HG02798 (cell line): ENCODE measurements around the gene BEST2.

Experiments used
- ATAC-seq: cut with Tn5 transposase; IDR thresholded peaks from one replicate; pipeline ENCODE4 v1.9.1; 2021; ENCODE audit warnings: mild to moderate bottlenecking; ENCODE audit not compliant: unreplicated experiment, poor library complexity

The BEST2 gene

DNA sequence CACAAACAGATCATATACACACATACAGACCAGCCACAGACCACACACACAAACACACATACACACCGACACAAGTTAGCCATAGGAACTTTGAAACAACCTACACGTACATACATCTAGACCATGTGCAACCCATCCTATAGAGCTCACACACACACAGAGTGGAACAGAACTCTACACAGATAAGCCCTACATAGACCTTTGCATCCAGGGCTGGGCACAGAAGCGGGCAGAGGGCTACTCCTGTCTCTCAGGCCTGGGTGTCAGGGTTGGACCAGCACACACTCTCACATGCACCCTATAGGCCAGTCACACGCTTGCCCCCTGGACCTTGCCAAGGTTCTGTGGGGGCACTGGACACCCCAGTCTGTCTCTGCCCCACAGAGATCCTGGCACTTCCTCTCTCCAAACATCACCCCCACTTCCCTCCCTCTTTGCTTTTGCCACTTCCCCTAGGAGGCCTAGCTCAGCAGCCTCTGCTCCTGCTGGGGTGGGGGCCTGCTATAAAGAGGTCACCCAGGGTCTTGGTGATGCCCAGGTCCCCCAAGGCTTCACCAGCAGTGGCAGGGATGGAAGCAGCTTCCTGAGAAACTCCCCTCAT, 33.9 kb downstream of the BEST2 start:
- no peak for ATAC-seq

DNA sequence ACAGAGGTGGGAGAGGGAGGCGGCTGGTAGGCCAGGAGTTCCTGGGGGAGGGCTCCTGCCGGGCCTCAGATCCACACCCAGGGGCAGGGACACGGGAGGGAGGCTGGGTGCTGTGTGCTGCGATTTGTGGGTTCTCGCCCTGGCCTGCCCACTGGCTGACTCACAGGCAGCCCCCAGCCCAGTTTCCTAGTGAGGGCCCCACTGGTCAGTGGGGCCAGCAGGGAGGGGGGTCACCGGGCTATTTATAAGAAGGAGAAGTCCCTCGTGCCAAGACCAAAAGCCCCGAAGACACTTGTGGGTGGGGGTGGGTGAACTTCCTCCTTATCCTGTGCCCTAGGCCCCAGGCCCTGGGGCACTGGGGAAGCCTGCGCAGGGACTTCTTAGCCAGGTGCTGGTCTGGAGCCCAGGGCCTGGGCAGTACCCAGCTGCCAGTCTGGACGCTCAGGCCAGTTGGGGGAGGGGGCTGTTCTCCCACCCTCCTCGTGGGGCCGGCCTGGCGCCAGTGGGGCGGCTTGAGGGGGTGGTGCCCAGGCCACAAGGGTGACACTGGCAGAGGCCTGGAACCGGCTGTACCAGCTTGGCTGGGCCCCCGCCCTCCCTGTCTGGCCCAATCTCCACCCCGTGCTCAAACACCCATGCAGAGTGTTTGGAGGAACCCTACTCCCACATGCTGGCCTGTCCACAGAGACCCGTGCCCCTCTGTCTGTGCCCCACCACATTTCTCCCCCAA, 34.7 kb downstream of the BEST2 start:
- no peak for ATAC-seq

DNA sequence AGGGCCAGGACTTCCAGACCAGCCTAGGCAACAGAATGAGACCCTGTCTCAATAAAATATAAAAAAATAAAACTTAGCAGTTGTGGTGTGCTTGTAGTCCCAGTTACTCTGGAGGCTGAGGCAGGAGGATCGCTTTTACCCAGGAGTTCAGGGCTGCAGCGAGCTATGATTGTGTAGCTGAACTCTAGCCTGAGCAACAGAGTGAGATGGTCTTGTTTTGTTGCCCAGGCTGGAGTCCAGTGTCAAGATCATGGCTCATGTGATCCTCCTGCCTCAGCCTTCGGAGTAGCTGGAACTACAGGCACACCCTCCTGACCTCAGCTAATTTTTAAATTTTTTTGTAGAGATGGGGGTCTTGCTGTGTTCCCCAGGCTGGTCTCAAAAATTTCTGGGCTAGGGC, 35.4 kb downstream of the BEST2 start:
- ATAC-seq: no peak

DNA sequence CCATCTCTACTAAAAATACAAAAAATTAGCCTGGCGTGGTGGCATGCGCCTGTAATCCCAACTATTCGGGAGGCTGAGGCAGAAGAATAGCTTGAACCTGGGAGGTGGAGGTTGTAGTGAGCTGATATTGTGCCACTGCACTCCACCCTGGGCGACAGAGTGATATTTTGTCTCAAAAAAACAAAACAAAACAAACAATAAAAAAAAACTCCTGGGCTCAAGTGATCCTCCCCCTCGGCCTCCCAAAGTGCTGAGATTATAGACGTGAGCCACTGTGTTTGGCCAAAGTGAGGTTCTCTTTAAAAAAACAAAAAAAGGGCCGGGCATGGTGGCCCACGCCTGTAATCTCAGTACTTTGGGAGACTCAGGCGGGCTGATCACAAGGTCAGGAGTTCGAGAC, 35.9 kb downstream of the BEST2 start:
- ATAC-seq: no peak

DNA sequence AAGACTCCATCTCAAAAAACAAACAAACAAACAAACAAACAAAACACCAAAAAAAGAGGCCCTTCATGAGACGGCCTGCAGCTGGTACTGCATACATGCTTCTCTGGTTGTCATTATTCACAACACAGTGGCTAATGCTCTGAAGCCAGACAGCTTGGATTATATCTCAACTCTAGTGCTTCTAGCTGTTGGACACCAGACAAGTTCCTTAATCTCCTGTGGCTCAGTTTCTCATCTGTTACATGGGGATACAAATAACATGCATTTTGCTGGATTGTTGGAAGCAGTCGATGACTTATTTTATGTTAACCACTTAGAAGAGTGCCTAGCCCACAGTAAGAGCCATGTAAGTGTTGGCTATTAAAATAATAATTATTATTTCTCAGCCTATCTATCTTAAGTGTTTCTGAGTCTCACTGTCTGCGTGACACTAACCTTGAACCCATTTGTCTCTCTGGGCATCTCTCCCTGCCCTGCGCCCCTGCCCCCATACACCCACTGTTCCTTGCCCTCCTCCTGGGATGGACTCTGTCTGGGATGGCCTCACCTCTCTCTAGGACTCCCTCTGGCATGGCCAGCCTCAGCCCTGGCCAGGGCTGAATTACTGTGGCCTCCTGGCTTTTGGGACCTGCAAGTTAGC, 36.6 kb downstream of the BEST2 start:
- ATAC-seq: no peak

DNA sequence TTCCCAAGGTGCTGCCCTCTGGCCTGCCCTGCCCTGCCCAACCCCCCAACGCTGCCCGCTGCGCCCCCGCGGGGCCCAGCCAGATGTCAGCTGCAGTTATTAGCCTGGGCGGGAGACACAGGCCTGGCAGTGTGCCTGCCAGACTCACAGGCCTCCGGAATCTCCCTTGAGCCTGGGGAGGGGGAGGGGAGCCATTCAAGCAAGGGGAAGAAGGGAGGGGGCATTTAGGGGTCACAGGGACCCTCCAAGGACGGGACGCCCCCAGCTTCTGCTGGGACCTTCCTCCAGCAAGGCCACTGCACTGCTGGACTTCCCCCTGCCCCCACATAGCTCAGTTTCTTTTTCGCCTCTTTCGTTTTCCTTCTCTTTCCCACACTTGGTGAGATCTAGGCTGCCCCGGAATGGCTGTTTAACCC, 37.1 kb downstream of the BEST2 start:
- no peak for ATAC-seq

DNA sequence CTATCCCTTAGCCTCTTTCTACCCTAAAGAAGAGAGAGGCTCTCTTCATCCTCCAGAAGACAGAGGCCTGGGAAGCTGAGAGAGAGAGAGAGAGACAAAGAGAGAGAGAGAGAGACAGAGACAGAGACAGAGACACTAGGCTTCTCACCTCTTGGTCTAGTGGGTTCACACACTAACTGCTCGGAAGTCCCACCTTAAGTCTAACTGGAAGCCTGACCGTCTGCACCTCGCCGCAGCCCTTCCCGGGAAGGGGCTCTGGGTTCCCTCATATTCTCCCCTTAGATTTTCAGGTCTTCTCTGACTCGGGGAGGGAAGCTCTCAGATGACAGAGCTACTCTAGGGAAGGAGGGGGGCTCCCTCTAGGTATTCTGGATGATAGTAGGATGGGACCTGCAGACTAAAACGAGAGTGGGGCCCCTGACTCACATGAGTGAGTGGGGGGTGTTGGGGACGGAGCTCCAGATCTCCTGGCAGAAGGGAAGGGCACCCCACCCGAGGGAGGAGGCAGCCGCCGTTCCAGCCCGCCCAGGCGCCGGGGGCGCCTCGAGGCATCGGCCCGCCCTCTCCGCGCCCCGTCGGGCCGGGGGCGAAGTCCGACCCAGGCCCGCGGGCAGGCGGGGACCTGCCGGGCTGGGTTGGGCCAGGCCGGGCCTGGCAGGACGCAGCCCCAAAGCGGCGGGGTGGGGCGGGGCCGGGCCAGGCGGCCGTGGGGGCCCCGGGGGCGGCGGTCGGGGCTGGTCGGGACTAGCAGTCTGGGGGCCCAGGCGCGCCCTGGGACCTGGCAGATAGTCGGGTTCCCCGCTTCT, 37.7 kb downstream of the BEST2 start:
- no peak for ATAC-seq

DNA sequence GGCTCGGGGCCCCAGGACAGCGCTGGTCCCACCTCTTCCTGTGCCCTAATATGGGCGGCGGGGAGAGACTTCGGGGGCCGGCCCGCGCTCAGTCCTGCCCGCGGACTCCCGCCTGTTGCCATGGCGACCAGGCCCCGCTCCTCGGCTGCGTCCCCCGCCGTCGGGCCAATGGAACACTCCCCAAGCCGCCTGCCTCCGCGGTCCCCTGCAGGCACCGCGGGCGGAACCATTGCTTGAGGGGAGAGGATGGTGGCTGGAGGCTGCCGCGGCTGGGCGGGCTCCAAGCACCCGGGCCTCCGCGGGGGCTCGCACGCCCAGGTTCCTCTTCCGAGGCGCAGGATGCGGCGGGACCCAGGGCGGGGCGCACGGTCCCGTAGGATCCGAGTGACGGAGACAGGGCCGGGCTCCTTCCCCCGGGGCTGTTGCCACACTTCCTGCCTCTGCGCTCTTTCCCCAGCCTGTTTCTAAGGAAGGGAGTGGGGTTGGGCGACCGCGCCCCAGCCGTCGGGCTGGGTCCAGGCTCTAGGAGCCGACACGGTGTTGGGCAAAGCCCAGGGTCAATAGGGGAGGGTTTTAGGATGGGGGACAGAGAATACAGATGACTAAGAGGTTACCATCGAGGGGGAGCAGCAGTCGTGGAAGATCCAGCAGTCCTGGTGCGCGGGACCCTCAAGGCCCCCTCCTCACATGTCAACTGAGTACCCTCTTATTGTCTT, 38.5 kb downstream of the BEST2 start:
- peak; percentile 48 for ATAC-seq

DNA sequence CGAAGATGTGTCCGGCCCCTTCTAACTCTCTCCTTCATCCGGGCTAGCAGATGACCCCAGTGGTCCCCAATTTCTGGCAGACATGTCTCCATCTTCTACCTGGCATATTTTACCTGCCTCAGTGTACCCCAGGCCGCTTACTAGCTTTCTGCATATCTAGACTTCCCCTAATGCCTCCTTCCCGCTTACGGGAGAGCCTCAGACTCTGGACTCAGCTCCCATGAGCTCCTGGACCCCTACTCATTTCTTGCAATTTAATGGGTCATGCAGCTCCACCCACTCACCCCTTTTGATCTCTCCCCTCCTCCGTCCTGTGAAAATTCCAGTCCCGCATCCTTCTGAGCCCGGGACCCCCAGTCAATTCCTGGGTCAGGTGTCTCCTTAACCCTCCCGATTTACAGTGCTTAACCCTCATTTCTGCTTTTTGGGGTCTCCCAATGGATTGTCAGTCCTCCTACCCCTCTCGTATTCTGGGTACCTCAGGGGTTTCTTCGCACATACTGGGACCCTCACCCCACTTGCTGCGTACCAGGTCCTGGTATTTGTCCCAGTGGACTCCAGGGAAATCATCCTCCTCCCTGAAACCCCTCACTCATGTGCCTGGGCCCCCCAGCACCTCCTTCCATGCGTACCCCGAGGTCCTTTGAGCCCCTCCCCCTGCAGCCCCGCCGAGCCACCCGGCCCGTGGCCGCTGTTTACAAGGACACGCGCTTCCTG, 39.2 kb downstream of the BEST2 start:
- no peak for ATAC-seq

DNA sequence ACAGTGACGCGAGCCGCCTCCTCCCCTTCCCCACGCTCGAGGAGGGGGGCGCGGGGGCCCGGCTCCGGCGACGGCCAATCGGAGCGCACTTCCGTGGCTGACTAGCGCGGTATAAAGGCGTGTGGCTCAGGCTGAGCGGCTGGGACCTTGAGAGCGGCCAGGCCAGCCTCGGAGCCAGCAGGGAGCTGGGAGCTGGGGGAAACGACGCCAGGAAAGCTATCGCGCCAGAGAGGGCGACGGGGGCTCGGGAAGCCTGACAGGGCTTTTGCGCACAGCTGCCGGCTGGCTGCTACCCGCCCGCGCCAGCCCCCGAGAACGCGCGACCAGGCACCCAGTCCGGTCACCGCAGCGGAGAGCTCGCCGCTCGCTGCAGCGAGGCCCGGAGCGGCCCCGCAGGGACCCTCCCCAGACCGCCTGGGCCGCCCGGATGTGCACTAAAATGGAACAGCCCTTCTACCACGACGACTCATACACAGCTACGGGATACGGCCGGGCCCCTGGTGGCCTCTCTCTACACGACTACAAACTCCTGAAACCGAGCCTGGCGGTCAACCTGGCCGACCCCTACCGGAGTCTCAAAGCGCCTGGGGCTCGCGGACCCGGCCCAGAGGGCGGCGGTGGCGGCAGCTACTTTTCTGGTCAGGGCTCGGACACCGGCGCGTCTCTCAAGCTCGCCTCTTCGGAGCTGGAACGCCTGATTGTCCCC, 39.9 kb downstream of the BEST2 start, which contains the start of gene JUNB:
Gene JUNB, plus strand, starts transcription at position 142 of the 706 bp plus-strand sequence. Its CDS starts 286 bp downstream, at position 428.
- ATAC-seq: peak; percentile 35

DNA sequence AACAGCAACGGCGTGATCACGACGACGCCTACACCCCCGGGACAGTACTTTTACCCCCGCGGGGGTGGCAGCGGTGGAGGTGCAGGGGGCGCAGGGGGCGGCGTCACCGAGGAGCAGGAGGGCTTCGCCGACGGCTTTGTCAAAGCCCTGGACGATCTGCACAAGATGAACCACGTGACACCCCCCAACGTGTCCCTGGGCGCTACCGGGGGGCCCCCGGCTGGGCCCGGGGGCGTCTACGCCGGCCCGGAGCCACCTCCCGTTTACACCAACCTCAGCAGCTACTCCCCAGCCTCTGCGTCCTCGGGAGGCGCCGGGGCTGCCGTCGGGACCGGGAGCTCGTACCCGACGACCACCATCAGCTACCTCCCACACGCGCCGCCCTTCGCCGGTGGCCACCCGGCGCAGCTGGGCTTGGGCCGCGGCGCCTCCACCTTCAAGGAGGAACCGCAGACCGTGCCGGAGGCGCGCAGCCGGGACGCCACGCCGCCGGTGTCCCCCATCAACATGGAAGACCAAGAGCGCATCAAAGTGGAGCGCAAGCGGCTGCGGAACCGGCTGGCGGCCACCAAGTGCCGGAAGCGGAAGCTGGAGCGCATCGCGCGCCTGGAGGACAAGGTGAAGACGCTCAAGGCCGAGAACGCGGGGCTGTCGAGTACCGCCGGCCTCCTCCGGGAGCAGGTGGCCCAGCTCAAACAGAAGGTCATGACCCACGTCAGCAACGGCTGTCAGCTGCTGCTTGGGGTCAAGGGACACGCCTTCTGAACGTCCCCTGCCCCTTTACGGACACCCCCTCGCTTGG, 40.7 kb downstream of the BEST2 start:
- no peak for ATAC-seq

DNA sequence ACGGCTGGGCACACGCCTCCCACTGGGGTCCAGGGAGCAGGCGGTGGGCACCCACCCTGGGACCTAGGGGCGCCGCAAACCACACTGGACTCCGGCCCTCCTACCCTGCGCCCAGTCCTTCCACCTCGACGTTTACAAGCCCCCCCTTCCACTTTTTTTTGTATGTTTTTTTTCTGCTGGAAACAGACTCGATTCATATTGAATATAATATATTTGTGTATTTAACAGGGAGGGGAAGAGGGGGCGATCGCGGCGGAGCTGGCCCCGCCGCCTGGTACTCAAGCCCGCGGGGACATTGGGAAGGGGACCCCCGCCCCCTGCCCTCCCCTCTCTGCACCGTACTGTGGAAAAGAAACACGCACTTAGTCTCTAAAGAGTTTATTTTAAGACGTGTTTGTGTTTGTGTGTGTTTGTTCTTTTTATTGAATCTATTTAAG, 41.3 kb downstream of the BEST2 start:
- no peak for ATAC-seq

DNA sequence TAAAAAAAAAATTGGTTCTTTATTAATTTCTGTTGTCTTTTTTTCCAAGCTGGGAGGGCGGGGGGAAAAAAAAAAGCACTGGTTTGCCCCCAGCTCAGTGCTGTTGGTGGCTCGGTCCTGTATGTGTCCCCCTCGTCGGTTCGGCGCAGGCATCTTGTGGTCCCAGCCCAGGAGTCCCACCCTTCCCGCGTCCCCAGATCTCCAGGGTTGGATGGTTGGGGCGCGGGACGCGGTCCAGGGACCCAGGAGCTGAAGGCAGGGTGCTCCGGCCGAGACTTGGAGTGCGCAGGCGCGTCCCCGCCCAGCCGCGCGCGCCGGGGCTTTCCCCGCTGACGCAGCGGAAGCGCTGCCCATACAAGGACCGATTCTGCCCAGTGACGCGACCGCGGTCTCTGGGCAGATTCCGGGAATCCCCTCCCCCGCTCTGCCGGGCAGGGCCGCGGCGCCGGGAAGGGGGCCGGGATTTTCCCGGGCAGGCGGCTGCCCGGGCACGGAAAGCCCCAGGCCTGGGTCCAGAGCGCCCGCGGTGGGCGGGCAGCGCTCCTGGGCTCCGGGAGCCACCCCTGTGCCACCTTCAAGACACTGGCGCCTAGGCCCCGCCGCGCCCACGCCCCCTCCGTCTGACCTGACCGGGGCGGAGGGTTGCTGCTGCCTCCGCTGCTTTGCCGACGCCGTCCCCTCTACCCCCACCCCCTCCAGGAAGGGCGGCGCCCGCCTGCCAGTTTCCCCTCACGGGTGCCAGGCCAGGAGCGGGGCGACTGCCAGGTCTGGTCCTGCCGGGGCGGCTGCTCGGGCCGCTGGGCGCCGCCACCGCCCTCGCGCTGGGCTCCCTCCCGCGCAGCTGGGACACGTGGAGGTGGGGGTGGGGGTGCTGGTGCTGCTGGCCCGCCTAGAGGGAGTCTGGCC, 42.0 kb downstream of the BEST2 start:
- ATAC-seq: peak; percentile 39

DNA sequence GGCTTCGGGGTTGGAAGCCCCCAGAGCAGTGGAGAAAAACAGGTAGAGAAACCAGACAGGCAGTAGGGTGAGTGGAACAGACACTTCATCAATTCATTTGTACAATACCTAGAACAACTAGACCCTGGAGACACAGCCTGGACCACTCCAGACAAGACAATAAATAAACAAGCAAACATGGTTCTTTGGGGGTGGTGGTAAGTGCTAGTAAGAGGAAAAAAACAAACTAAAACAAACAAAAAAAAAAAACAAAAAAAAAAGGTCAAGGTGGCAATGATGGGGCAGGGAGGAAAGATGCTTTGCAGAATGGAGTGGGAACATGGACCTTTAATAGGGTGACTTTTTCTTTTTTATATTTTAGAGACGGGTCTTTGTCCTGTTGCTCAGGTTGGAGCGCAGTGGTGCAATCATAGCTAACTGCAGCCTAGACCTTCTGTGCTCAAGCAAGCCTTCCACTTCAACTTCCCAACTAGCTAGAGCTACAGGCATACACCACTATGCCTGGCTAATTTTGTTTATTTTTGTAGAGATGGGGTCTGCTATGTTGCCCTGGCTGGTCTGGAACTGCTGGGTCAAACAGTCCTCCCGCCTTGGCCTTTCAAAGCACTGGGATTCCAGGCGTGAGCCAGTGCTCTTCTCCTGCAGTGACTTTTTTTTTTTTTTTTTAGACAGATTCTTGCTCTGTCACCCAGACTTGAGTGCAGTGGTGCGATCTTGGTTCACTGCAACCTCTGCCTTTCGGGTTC, 42.8 kb downstream of the BEST2 start:
- ATAC-seq: no peak

DNA sequence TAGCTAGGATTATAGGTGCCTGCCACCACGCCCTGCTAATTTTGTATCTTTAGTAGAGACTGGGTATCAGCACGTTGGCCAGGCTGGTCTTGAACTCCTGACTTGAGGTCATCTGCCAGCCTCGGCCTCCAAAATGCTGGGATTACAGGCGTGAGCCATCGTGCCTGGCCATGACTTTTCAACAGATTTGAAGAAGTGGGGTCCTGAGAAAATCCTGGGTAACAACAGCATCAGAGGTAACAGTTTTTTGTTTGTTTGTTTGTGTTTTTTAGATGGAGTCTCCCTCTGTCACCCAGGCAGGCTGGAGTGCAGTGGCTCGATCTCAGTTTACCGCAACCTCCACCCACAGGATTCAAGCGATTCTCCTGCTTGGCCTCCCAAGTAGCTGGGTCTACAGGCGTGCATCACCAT, 43.4 kb downstream of the BEST2 start:
- no peak for ATAC-seq
